Caki2 (cell line): Measurements from ENCODE around the gene RGS14. TPM values are rescaled to one million over a fixed set of nuclear protein-coding genes. Genes with fewer than 3 reads are reported as not detected.

Source experiments
- DNase-seq: peaks from one replicate; pipeline ENCODE4 v3.0.0-alpha.2; 2015; ENCODE audit warnings: low read depth
- in situ Hi-C: cut with HindIII; loops from 2 replicates; pipeline ENCODE4 v1.10.0; 2016; ENCODE audit warnings: low sequenced_read_pairs, low pct_unique_long_range_greater_than_20kb, mixed read lengths
- total RNA-seq: library from RNA; depleted of rRNA; stranded (reverse); fragments of >200 nt; shearing (Covaris generic); gene quantifications from 2 replicates; pipeline ENCODE4 v1.2.3, GENCODE V29; 2014; ENCODE audit warnings: low replicate concordance

RGS14 gene
- total RNA-seq, 1 experiment from 2014 or later: 97.6 TPM

DNA sequence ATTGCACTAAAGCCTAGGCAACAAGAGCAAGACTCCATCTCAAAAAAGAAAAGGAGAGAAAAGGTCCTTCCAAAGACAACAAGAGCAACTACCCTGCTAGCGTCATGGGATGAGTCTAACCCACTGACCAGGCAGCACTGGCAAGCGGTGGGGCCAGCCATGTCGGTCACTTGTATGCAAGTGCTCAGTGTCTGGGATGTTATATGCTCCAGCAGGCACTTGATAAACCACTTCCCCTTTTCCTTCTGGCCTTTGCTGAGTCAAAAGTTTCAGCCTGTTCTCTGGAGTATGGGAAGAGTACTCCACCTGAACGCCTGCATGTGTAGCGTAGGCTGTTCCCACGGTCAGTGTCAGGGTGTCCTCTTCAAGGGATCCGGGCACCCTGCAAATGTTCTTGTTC, 36.8 kb upstream of the RGS14 start:
- no peak for DNase-seq
- in situ Hi-C loops: no loop called here

DNA sequence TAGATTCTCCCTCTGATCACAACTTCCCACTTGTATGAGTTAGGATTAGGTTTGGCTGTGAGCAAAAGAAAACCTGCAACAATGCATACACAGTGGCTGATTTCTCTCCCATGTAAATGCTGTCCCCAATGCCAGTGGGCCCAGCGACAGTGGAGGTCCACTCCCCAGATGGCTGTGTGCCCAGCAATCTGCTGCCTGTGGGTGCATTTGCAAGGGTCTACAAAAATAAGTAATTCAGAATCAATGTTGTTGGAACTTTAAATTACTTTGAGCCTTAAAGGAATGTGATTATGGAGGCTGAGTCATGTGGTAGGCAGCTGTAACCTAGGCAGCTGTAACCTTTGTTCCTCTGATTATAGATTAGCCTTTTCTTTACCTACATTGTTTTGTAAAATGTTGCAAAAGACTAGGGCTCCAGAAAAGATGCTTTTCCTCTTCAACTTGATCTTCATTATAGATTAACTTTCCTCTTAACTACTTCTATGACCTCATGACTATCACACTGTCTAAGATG, 31.8 kb upstream of the RGS14 start:
- peak; percentile 78 for DNase-seq
- in situ Hi-C loops: no loop called here

DNA sequence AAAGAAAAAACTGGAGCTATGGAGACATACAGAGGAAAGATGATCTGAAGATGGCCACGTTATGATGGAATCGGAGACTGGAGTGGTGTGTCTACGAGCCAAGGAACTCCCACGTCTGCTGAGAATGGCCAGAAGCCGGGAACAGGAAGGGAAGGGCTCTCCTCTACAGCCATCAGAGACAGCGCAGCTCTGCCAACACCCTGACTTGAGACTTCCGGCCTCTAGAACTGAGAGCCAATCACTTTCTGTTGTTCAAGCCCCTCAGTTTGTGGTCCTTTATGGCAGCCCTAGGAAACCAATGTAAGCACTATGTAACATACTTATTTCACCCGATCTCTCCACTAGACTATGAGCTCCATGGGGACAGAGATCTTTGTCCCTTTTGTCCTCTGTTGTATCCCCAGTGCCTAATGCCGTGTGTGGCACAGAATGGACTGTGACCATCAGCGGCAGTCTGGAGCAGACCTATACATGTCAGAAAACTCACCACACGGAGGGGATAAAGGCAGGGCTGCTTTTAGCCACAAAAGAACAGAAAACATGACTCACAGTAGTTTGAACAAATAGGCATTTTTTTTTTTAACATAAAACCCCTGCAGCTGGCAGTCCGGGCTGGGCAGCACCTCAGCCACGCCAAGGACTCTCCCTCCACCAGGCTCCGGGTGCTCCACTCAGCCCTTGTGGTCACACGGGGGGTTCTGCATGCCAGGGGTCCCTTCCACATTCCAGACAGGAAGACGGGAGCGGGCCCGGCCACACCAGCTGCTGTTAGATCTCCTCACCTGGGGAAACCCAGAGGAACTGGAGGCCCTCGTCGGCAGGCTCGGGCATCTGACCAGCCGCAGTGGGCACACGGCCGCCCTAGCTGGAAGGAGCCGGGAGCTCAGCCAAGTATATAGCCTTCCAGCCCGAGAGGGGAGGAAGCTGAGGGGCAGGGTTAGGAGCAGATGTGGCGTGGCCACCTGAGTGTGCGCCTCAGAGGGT, 29.9 kb upstream of the RGS14 start:
- in situ Hi-C loops: no loop called here
- peak; percentile 34 for DNase-seq

DNA sequence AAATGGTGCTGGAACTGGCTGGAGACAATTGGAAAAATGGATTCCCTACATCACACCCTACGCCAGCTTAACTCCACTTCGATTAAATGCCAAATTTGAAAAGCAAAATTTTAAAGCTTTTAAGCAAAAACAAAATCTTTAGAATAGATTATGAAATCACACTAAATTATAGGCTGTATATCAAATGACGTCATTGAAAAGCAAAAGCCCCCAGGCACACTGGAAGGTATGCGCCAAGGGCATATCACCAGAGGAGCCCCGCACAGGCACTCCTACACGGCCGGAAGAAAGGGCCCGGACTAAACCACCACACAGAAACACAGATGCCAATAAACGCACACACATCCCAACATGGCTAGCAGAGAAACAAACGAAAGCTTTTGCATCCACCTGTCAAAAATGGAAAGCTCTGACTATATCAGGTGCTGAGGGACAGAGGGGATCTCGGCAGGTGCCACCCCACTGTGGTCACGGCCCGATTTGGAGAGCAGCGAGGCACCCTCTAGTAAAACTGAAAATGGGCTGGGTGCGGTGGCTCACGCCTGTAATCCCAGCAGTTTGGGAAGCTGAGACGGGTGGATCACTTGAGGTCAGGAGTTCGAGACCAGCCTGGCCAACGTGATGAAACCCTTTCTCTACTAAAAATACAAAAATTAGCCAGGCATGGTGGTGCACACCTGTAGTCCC, 29.0 kb upstream of the RGS14 start:
- no peak for DNase-seq
- in situ Hi-C loops: no loop called here

DNA sequence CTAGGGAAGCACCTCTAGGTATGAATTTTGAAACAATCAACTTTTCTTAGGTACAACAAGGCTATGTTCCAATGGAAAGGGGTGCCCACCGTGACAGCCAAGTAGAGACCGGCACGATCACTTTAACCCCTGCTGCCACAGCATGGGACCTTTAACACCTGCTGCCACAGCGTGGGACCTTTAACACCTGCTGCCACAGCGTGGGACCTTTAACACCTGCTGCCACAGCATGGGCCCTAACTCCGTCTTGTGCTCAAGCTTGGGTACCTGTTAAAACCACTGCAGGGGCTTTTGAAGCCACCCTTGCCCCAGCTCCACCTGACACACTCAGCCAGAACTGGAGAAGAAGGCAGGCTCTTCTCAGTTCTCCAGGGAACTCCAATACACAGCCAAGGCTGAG, 27.8 kb upstream of the RGS14 start:
- no peak for DNase-seq
- in situ Hi-C loops: no loop called here

DNA sequence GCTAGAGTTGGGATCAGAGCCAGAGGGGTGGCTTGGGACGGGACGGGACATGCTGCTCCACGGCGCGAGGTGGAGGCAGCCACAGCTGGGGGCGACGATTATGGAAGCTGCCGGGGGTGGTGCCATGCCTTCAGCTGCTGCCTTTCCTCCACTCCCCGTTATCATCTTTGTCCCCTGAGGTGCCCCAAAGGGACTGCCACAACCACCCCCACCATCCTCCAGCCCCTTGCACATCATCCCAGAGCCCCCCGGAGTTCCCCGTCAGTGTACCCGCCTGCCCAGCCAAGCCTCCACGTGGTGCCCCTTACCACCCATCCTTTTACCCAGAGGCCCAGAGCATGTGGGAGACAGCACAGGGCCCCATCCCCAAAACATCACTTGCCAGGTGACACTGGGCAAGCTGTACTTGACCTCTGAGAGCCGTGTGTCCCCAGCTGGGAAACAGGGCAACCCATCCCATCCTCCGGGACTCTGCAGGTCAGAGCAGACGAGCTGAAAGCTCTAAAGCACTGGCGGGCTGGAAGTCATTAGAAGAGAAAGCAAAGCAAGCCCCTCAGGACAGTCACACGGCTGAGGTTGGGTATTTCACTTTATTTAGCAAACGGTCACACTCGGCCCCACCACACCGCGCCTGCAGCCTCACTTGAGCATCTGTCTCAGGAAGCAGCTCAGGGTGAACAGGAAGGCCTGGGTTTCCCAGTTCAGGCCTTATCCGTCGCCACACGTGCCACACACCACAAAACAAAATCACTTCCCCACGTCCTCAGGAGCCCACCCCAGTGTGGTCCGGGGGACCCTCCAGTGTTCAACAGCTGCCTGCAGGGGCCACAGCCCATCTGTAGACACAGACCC, 26.5 kb upstream of the RGS14 start:
- in situ Hi-C loops: no loop called here
- DNase-seq: no peak

DNA sequence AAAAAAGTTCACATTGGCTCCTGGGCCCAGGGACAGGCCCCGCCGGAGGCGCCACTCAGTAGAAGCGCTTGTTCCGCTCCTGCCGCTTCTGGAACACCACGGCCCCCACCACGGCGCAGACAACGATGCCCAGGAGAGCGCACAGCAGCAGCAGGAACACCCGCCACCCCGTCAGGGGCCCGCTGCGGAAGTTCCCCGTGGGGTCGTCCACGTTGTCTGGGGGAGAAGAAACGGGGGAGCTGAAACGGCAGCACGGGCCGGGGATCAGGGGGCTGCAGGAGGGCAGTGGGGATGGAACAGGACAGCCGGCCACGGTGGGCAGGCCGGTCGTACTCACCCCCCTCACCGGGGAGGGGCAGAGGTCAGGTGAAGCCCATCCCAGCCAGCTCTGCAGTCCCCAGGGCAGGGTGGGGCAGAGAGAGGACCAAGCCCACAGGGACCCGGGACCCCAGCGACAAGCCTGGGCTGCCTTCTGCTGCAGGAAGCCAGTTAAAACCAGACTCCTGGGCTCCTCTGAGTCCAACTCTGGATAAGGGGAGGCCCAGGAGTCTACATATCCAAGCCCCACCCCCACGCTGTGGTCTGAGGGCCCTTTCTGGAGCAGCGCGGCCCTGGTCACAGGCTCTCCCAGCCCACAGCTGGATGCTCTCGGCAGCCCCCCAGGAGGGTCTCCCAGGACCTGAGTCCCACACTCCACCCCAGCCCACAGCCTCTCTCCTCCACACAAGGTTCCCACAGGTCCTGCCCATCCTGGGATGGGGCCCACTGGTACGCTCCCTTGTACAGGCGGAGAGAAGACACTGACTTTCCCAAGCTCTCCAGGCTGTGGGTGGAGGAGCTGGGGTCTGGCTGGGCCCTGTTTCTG, 25.5 kb upstream of the RGS14 start:
- in situ Hi-C loops: no loop called here
- no peak for DNase-seq

DNA sequence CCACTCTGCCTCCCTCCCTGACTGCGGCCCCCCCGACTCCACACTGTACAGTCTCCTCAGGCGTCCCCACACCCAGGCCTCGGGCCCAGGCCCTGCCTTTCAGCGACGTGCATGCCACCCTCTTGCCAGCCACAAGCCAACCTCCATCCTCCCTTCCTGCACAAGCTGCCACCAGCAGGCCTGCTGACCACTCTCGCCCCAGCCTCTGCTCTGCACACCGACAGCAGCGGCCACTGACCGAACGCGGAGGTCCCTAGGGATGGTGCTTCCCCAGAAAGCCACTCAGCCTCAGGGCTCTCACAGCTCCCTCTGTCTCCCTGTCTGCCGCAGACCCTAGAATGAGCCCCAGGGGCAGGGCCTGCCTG, 24.8 kb upstream of the RGS14 start:
- in situ Hi-C loops: no loop called here
- DNase-seq: no peak

DNA sequence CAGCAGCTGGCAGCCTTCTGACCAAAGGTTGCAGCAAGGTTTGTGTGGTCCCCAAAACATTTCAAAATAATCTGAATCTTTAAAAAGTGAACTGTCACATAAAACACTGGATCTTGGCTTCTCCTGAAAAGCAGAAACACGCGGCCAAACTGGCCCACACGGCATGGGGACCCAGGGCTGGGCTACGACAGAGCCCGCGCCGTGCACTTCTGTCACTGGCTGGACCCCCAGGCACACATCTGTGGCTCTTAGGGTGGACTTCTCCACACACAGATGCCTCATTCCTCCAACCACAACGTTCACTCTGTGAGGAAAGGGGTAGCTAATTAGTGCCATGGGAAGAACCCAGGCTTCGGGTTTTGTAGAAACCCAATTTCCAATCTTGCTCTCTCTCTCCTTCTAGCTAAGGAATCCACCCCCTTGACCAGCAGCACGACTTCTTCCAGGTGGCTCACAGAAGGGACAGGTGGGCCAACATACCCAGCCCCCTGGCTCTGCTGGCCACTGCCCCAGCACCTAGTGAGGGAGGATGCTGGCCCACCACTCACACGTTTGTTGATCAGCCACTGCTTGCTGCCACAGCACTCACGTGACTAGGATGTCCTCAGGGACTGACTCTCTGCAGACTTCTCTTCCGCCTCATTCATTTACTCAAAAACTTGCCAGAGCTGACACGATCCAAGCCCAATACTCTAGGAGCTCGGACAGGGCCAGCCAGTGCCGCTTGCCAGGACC, 24.1 kb upstream of the RGS14 start:
- DNase-seq: no peak
- in situ Hi-C loops: no loop called here

DNA sequence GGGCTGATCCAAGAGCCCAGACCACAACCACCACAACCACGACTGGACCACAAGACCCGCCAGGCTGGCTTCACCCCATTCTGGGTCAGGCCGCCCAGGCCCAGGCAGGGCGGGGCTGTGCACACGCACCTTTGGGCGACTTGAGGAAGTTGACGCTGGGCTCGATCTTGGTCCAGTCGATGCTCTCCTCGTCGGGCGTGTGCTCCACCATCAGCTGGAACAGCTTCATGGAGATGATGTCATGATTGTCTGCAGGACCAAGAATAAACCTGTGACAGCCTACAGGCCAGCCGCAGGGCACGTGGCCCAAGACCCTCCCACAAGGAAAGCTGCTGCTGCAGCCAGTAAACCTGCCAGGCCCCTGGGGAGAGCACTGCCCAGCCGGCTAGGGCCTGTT, 23.6 kb upstream of the RGS14 start:
- in situ Hi-C loops: no loop called here
- DNase-seq: no peak

DNA sequence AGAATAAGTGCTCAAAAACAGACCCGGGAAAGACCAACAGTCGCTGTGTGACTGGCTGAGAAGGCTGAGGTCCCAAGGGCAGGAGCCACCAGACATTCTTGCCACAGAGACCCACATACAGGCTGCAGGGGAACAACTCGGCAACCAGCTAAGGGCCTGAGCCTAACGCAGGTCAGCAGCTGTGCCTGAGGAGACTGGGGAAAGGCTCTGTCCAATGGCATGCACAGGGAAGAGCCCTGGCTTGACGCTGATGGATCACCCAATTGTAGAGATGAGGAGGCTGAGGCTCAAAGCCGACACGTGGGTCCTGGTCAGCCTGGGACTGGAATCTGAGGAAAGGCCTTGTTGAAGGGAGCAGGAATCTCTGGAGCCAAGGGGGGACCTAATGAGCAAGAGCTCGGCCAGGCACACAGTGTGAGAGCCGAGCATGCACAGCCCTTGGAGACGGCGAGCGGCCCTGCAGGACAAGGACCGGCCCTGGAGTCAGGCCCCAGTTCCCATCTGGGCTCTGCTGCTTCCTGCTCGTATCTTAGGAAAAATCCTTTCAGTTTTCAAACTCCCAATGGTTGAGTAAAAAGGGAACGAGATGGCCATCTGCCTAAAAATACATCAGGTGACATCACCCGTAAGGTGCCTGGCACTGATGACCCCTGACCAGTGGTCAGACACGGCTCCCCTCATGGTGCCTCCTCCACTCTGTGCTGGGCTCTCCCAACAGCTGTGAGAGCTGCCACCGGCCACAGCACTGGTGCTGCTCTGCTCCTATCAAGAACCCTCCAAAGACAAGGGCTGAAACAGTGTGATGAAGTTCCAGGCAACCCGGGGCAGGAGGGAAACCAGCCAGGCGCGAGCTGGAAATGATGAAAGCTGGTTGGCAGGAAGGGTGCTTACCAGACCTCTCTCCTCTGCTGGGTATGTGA, 22.7 kb upstream of the RGS14 start:
- in situ Hi-C loops: no loop called here
- no peak for DNase-seq

DNA sequence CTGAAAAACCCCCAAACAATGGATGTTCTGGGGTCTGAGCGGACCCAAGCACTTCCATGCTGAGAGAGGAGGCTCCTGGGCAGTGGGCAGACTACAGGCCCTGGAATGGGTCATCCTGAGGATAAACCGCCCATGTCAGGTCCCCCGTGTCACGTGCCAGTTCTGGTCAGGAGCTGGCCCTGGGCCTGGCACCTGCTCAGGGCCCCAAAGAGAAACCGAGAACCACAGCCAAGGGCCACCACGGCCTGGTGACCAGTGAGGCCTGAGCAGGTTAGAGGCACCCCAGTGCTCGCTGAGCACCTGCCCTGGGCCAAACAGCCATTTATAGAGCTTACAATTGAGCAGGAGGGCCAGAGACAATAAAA, 22.0 kb upstream of the RGS14 start:
- DNase-seq: no peak
- in situ Hi-C loops: no loop called here

DNA sequence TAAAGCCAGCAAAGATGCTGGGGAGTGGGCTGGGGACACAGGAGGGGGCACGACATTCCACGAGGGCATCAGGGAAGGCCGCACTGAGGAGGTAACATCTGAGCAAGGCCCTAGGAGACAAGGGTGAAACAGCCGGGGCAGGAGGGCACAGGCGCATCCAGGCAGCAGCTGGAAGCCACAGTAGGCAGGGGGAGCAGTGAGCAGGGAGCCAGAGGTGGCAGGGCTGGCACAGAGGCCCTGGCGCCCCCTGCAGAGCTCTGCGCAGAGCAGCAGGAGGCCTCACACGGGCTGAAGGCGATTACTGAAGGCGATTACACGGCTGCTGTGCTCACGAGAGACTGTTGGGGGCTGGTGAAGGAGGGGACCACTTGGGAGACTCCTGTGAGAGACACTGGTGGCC, 21.6 kb upstream of the RGS14 start:
- DNase-seq: peak; percentile 35
- in situ Hi-C loops: no loop called here

DNA sequence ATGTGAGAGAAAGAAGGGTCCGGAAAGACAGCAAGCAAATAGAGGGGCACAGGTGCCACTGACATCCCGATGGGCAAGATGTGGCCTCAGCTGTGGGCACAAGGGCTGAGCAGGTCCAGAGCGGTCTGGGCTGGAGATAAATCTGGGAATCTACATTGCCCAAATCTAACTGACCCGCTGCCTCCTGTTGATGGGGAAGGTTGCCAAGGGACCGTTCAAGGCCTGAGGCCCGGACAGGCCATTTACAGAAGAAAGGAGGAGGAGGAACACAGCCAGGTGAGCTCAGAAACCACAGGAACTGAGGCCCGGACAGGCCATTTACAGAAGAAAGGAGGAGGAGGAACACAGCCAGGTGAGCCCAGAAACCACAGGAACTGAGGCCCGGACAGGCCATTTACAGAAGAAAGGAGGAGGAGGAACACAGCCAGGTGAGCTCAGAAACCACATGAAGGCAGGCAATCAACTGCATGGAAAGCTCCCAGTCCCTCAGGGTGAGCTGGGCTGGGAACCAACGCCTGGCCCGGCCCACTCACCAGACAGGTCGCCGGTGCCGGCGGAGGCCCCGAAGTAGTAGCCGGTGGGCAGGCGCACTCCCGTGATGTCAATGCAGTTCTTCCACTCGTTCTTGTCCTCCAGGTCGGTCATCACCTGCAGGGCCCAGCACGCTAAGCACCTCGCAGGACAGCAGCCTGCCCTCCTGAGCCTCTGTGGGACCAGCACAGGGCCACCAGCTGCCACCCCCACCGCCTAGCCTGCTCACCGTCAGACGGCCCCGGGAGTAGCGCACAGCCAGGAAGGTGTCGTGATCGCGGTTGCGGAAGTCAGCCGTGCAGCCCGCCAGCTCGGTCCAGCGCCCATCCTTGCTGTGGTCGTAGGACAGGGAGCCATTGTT, 20.9 kb upstream of the RGS14 start:
- no peak for DNase-seq
- in situ Hi-C loops: no loop called here
